ENCODE results near the gene TPPP. TPM values are rescaled to one million over a fixed set of nuclear protein-coding genes. Genes with fewer than 3 reads are reported as not detected.

TPPP gene
- total and polyA plus RNA-seq, 2 donors (not counting 3 experiments of a cell fraction or from before 2014, with no cell fraction given) = 0.04 to 0.09 TPM

DNA sequence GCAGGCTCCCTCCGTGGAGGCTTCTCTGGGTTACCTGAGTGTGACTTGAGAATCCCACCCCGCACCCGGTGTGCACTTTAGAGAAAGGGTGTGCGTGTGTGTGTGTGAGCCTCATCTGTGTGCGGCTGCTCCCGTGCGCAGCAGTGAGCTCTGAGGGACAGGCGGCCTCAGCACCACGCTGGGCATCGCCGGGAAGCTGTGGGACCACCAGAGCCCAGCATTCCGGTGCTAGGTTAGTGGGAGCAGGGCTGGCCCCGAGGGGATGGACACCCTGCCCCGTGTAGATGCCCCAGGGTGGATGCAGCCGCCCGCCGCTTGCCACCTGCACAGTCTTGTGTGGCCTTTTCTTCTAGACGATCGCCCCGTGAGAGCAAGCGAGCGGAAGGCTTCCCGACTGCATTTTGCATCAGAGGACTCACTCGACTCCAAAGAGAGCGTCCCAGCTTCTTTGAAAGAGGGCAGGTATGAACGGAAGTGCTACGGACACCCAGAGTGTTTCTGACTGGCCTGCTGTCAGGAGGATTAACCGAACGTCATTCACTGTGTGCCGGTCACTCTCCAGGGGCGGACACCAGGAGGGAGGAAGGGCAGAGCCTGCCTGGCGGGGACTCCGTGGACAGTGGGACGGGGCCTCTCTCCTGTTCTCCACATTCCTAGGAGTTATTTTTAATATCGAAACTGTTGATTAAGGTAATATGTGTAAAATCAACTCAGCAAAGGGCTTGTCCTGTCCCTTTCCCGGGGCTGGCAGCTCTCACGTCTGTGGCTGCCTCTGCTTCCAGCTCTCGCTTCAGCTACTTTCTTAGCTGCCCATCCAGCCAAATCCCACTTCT, 68.8 kb downstream of the TPPP start:
- Histone ChIP-seq H3K4me3 (replicated peaks in 1 of 3; ENCODE audit: insufficient read depth in 1 of 3, low read depth in 1 of 3, low read length in 3 of 3) (no peak overlapping the region), H3K9me1 (replicated peaks; ENCODE audit: control insufficient read depth, extremely low read depth, insufficient read depth, low read length) (no peaks in the 10 kb centered on the region), H2AFZ (ENCODE audit: low read depth, low read length) (no peak overlapping the region), H3K27ac (ENCODE audit: insufficient read depth, low read depth, low read length) (no peak overlapping the region), H3K4me1 (ENCODE audit: control insufficient read depth, extremely low read depth, insufficient read depth, low read length) (no peaks in the 10 kb centered on the region), H3K9me3 (replicated peaks; ENCODE audit: control insufficient read depth, insufficient read depth, low read length) (no peaks in the 10 kb centered on the region), H3K4me2 (ENCODE audit: insufficient read depth, low read length) (no peak overlapping the region), H3K27me3 (ENCODE audit: control insufficient read depth in 2 of 2, insufficient read depth in 2 of 2, low read length in 2 of 2) (no peaks in the 10 kb centered on the region), H3K9ac (replicated peaks; ENCODE audit: extremely low read depth, insufficient read depth, low read length) (no peak overlapping the region), H3K79me2 (ENCODE audit: control insufficient read depth, insufficient read depth, low read length) (no peaks in the 10 kb centered on the region), H3K36me3 (ENCODE audit: control insufficient read depth in 2 of 2, extremely low read depth in 1 of 2, insufficient read depth in 2 of 2, low read length in 2 of 2) (peaks cover 0 to 6% of the 10 kb centered on the region in 2 experiments), H4K20me1 (replicated peaks; ENCODE audit: control insufficient read depth, extremely low read depth, insufficient read depth, low read length) (no peaks in the 10 kb centered on the region)
- BruUV-seq (replicated peaks) = no TSS peak
- DNase-seq (ENCODE audit: low read depth, low spot score) = no peak
- no peak for FAIRE-seq
- ChIA-PET CTCF (no interaction called here), POLR2A (no interaction called here)
- dilution Hi-C loops (cut with MboI; ENCODE audit: extremely low pct_ligation_motif_present, low sequenced_read_pairs) = no loop called here
- TF ChIP-seq MYC (IDR thresholded peaks at IDR 0.05; ENCODE audit: low read depth, low read length) (no peak), POLR2A (IDR thresholded peaks at IDR 0.05; ENCODE audit: low read depth, low read length) (no peak), GATA2 (IDR thresholded peaks at IDR 0.05; ENCODE audit: insufficient read depth, insufficient read length, low read depth, low read length) (no peak), POLR2AphosphoS5 (IDR thresholded peaks at IDR 0.05; ENCODE audit: insufficient read depth, low read depth, low read length) (no peak), JUN (IDR thresholded peaks at IDR 0.05; ENCODE audit: borderline replicate concordance, insufficient read depth, insufficient read length, low read depth) (no peak), FOS (IDR thresholded peaks at IDR 0.05; ENCODE audit: borderline replicate concordance, insufficient read depth, low read length) (no peak), EZH2 (IDR thresholded peaks at IDR 0.05; ENCODE audit: borderline replicate concordance, low read depth, low read length, severe bottlenecking) (no peak)
- TF ChIP-seq, protein P1, sequence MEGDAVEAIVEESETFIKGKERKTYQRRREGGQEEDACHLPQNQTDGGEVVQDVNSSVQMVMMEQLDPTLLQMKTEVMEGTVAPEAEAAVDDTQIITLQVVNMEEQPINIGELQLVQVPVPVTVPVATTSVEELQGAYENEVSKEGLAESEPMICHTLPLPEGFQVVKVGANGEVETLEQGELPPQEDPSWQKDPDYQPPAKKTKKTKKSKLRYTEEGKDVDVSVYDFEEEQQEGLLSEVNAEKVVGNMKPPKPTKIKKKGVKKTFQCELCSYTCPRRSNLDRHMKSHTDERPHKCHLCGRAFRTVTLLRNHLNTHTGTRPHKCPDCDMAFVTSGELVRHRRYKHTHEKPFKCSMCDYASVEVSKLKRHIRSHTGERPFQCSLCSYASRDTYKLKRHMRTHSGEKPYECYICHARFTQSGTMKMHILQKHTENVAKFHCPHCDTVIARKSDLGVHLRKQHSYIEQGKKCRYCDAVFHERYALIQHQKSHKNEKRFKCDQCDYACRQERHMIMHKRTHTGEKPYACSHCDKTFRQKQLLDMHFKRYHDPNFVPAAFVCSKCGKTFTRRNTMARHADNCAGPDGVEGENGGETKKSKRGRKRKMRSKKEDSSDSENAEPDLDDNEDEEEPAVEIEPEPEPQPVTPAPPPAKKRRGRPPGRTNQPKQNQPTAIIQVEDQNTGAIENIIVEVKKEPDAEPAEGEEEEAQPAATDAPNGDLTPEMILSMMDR (IDR thresholded peaks at IDR 0.05; ENCODE audit: extremely low read depth in 1 of 2, insufficient read depth in 1 of 2, low read depth in 1 of 2, low read length in 2 of 2) = no peak
- TF ChIP-seq, protein P2, sequence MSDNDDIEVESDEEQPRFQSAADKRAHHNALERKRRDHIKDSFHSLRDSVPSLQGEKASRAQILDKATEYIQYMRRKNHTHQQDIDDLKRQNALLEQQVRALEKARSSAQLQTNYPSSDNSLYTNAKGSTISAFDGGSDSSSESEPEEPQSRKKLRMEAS (IDR thresholded peaks at IDR 0.05; ENCODE audit: insufficient read depth, insufficient read length) = no peak
- intact Hi-C loops (cut with micrococcal nuclease) = no loop called here
